WTC11 (cell line): Measurements from ENCODE around the gene RPS6KA4.

Experiments used
- ETV6 ChIP-seq: sonication (generic); formaldehyde crosslinking; IDR thresholded peaks from 2 replicates; pipeline ENCODE4 v1.8.1; 2022; ENCODE audit warnings: mild to moderate bottlenecking, missing genetic modification reagents
- TF ChIP-seq, protein P1 (sequence below): fragments of 200-600 bp; IDR thresholded peaks from 2 replicates; pipeline ENCODE4 v1.8.0; 2022; ENCODE audit warnings: antibody characterized with exemption
- TF ChIP-seq, protein P2 (sequence below): sonication (generic); formaldehyde crosslinking; IDR thresholded peaks from 2 replicates; pipeline ENCODE4 v1.8.1; 2022; ENCODE audit warnings: low read depth, missing genetic modification reagents, borderline replicate concordance

DNA sequence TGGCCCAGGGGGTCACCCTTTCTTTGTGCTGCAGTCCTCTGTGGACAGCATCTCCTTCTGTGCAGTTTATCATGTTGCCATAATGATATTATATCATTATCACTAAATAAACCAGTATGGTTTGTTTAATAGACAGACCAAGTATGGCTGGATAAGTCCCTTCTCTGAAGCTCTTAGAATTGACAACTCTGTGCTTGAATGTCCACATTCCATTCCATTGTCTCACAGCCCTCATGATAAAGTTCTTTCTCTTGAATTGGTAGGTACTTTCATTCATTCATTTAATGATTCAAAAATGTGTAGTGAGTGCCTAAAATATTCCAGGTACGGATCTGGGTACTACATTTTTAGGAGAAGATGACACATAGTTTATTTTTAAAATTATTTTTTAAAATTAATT, 7.8 kb downstream of the RPS6KA4 start:
- TF ChIP-seq, protein P1, sequence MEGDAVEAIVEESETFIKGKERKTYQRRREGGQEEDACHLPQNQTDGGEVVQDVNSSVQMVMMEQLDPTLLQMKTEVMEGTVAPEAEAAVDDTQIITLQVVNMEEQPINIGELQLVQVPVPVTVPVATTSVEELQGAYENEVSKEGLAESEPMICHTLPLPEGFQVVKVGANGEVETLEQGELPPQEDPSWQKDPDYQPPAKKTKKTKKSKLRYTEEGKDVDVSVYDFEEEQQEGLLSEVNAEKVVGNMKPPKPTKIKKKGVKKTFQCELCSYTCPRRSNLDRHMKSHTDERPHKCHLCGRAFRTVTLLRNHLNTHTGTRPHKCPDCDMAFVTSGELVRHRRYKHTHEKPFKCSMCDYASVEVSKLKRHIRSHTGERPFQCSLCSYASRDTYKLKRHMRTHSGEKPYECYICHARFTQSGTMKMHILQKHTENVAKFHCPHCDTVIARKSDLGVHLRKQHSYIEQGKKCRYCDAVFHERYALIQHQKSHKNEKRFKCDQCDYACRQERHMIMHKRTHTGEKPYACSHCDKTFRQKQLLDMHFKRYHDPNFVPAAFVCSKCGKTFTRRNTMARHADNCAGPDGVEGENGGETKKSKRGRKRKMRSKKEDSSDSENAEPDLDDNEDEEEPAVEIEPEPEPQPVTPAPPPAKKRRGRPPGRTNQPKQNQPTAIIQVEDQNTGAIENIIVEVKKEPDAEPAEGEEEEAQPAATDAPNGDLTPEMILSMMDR, result no peak
- TF ChIP-seq, protein P2, sequence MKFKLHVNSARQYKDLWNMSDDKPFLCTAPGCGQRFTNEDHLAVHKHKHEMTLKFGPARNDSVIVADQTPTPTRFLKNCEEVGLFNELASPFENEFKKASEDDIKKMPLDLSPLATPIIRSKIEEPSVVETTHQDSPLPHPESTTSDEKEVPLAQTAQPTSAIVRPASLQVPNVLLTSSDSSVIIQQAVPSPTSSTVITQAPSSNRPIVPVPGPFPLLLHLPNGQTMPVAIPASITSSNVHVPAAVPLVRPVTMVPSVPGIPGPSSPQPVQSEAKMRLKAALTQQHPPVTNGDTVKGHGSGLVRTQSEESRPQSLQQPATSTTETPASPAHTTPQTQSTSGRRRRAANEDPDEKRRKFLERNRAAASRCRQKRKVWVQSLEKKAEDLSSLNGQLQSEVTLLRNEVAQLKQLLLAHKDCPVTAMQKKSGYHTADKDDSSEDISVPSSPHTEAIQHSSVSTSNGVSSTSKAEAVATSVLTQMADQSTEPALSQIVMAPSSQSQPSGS, result no peak
- no peak for TF ChIP-seq ETV6 (CRISPR knock-in tag)
